Measurements from ENCODE around the gene ITGB2.

- no peak for TF ChIP-seq CTCF (IDR thresholded peaks at IDR 0.05)
- no peak for TF ChIP-seq POLR2A (IDR thresholded peaks at IDR 0.05)
Measured at GRCh38 chr21:44927587-44928461, 7.1 kb upstream of the ITGB2 start.
